Activated CD4-positive, alpha-beta T cell treated with anti-CD3 and anti-CD28 coated beads for 1 hour (primary cell): ENCODE data around the gene FBXO28.

Experiments
- DNase-seq: peaks from one replicate; pipeline ENCODE4 v3.0.0-alpha.2; 2020

Gene FBXO28

DNA sequence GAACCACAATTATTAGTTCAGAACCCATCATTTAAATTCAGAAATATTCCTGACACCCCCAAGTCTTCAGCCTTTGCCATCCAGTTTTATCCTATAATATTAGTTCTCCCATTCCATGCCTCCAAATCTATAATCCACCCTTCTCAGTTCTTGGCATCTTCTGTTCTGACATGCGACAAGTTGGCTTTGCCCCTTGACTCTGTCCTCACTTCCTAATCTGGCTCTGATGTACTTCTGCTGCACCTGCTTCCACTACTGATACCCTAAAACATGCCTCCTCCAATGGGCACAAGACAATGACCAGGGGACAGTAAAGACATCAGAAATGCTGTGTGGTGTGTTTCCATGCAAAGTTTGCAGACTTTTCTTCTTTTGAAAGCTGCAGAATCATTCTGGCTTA is 17.1 kb upstream of the FBXO28 start:
- DNase-seq: no peak

DNA sequence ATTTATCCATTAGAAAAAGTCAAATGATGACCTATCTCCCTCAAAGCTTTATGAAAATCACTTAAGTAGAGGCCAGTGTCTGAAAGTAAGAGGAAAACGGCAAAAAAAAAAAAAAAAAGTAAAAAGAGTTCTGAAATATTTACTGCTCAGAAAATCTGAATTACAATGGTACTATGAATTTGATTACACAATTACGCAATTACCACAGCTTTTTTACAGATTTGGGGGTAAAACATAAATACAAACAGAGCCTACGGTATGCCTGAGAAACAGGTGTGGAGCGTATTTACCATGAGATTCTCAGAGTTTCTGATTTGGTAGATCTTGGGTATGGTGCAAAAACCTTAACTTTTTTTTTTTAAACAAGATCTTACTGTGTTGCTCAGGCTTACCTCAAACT is 15.9 kb upstream of the FBXO28 start:
- DNase-seq: no peak

DNA sequence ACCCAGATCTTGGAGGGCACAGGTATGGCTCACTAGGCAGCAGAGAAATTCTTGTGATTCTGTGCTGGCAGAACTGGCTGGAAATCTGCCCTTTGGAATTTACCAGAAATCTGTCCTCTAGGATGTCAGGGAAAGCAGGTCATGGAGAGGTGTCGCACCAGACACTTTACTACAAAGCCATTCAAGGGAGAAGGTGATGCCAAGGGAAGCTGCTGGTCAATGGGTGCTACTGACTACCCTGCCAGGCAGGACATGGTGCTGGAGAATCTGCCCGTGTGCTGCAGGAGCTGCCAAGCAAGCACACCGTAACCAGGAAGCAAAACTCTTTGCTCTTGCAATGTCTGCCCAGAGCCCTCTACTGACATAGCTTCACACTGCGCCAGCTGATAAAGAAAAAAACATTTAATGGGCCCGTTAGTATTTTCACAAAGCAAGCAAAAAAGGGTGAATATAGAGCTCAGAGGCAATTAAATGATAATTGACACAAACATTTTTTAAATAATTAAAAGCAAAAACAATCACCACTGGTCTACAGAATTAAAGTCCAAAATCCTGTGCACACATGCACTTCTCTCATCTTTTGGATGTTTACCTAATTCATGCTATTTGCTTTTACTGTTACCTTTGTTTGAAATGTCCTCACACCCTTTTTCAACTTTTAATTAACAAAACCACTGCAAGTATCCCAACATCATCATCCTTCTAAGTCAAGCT is 7.2 kb upstream of the FBXO28 start:
- no peak for DNase-seq

DNA sequence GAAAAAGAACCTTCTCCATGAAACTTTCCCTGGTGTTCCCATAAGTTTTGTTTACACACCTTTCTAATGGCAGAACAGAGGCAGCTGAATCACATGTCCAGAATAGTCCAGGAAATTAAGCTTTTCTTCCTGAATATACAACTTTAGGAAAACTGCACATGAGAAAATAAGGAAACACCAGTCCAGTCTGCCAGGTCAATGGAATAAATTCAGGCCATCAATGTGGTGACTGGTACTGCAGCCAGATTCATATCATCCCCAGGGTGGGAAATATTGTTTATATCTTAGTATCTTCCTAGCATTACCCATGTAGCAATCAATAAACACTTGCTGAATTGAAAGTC is 6.7 kb upstream of the FBXO28 start:
- DNase-seq: no peak

DNA sequence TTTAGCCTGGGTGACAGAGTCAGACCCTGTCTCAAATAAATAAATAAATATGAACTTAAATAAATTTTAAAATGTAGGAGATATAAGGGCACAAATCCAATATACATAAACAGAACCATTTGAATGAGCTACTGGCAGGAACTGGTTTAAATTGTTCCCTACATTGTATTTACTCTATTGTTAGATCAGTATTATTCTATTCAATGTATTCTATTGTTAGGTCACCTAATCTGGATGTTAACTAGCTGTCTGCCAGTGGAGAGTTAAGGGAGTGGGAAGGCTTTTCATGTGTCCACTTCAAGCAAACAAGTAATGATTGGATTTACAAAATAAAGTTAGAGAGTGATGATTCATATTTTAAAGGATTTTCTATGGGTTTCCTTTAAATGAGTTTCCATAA is 4.9 kb upstream of the FBXO28 start:
- DNase-seq: no peak

DNA sequence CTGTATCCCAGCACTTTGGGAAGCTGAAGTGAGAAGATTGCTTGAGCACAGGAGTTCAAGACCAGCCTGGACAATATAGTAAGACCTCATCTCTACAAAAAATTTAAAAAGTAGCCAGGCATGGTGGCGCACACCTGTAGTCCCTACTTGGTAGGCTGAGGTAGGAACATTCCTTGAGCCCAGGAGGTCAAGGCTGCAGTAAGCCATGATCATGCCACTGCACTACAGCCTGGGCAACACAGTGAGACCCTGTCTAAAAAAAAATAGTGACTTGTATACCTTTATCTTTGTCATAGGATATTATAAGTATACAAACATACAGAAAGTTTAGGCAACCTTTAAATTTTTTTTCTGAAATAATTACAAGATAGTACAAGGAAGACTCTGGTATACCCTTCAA is 3.9 kb upstream of the FBXO28 start:
- no peak for DNase-seq

DNA sequence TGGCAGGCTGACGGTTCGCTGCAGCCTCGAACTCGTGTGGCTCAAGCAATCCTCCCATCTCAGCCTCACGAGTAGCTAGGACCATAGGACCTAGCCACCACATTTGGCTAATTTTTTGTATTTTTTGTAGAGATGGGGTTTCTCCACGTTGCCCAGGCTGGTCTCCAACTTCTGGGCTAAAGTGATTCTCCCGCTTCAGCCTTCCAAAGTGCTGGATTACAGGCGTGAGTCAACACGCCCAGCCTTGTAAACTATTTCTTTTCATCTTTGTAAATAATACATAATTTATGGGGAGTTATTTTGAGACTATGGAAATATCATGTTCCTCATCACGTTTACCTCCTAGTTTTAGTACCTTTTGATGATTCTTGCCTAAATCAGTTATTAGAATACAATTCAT is 906 bp upstream of the FBXO28 start:
- DNase-seq: no peak

DNA sequence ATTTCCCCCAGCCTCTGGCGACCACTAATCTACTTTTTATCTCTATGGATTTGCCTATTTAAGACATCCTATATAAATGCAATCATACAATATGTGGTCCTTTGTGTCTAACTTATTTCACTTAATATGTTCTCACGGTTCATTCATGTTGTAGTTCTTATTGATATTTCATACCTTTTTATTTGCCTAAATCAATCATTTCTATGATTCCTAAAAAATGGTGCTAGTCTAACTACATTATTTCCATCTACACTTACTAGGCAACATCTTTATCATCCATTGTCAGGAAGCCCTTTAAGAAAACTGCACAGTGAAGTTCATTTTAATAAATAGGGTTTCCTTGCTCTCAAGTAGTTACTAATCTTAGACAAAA is 380 bp upstream of the FBXO28 start:
- no peak for DNase-seq

DNA sequence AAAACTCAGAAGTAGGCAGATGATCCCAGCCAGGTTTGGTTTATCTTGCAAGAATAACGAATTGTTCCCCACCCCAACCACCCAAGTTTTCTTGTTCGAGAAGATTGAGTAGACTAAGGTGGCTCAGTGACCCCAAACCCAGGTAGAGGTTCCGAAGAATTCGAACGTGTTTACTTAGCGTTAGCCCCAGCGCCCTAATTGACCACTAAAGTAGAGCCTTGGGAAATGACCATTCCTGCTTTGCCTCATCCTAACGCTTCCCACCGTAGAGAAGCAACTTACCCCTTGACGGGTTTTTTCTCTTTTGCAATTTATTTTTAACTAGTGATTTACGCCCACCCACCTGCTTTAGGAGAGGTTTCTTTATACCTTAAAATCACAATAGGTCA is 870 bp downstream of the FBXO28 start:
- no peak for DNase-seq

DNA sequence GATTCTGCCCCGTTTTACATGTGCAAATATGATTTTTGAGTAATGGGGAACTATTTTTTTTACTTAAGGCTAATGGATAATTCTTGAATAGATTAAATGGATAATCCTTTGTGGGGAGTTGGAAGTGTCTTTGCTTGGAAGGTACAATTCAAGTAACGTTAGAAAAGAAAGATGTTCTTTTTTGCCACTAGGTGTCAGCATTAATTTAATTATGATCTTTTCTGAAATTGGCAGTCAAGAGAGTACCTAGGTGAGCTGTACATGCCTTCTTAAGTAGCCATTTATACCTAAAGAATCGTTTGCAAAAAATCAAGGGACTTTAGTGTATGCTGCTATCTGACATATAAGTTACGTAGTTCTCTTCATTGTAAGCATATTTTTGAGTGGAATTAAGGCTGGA is 2.2 kb downstream of the FBXO28 start:
- DNase-seq: no peak

DNA sequence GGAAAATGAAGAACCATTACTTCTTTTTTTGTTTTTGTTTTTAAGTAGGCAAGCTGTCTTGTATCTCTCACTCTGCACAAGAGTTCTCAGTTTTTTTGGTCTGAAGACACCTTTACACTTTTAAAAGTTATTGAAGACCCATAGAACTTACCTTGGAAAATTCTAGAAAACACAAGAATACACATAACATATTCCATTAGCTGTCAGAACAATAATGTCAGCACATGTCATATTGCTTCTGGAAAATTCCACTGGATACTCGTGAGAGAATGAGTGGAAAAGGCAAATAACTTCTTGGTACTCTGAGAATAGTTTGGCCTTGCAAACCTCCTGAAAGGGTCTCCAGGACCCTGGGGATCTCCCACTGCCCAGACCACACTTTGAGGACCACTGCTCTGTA is 4.8 kb downstream of the FBXO28 start:
- no peak for DNase-seq

DNA sequence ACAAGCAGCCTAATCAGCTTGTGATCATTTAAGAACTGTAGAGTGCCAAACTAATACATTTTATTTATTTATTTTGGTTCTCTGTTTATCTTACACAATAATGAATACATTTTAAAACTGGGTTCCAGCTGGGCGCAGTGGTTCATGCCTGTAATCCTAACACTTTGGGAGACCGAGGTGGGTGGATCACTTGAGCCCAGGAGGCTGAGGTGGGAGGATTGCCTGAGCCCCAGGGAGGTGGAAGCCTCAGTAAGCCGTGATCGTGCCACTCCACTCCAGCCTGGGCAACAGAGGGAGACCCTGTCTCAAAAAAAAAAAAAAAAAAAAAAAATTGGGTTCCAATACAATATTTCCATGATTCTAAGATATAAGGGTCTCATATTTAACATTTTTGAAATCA is 9.2 kb downstream of the FBXO28 start:
- DNase-seq: no peak

DNA sequence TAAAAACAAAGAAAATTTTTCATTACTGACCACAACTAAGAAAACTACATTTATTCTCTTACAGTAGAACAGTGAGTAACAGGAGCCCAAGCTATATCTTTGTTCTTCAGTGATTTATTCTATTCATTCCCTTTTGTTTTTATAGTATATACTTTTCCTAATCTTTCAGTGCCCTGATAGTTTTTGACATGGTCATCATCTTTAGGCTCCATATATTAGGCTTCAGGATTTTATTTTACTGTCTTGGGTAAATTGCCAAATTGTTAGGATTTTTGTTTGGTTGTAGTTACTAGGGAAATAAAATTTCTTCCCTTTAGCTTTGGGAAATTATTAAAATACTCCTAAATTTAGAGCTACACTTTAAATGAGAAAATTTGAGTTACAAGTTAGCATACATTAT is 10.3 kb downstream of the FBXO28 start:
- no peak for DNase-seq

DNA sequence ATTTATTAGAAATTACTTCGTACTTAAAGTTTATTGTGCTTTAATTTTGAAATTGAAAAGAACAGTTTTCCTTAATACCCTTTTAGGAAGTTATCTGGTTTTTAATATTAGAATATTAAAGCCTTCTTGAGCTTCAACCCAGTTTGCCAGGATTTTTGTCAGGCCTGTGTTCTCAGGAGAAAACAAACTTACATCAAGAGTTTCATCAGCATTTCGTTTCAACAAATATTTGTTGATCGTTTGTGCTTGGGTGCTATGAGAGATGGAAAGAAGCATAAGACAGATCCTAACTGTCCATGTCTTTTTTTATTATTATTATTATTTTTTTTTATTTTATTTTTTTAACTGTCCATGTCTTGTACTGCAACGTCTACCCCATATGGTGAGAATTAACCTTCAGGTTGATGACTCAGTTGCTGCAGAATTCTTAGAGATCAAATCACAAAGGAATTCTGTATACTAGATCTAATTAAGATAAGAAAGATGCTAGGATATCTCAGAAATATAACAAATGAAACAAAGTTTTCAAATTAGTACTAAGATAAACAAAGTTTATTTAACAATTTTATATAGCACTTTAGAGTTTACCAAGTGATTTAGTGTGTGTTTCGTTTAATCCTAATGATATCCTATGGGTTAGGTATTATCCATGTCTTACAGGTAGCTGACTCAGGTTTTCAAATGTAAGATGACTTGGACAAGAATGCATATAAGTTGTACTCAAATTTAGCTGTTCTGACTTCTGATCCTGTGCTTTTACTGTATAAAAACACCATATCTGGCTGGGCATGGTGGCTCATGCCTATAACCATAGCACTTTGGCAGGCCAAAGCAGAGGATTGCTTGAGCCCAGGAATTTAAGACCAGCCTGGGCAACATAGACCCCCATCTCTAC is 14.3 kb downstream of the FBXO28 start:
- no peak for DNase-seq

DNA sequence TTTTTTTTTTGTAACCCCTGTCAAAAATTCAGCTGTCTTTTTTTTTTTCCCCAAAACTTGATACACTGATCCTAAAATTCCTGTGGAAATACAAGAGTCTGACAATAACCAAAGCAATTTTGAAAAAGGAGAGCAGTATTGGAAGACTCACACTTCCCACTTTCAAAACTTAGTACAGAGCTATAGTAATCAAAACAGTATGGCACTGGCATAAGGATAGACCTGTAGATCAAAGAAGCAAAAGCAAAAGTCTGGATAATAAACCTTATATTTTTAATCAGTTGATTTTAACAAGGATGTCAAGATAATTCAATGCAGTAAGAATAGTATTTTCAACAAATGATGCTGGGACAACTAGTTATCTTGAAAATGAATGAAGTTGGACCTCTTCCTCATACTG is 17.3 kb downstream of the FBXO28 start:
- DNase-seq: no peak

DNA sequence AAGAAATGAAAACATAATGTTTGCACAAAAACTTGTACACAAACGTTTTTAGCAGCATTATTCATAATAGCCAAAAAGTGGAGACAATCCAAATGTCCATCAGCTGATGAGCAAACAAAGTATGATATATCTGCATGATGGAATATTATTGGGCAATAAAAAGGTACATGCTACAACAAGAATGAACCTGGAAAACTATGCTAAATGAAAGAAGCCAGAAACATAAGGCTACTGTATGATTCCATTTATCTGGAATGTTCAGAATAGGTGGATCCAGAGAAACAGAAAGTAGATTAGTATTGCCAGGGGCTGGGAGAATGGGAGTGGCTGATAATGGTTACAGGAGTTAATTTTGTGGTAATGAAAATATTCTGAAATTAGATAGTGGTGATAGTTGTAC is 19.0 kb downstream of the FBXO28 start:
- no peak for DNase-seq

DNA sequence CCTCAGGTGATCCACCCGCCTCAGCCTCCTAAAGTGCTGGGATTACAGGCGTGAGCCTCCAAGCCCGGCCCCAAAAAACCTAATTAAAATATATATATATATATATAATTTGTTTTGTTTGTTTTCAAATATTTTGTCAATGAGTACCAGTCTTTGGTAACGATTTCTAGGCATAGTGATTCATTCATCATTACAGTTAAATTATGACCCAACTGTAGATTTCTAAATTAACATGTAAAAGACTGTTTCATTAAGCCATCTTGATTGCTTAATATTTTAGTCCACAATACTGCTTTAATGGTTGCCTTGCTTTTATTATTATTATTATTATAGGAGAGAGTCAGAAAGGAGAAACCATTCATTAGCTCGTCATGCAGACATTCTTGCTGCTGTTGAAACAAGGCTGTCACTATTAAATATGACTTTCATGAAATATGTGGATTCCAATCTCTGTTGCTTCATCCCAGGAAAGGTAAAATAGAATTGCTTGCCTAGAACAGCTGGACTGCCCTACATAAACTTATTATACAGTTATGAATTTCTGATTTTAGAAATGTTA is 19.9 kb downstream of the FBXO28 start:
- no peak for DNase-seq

DNA sequence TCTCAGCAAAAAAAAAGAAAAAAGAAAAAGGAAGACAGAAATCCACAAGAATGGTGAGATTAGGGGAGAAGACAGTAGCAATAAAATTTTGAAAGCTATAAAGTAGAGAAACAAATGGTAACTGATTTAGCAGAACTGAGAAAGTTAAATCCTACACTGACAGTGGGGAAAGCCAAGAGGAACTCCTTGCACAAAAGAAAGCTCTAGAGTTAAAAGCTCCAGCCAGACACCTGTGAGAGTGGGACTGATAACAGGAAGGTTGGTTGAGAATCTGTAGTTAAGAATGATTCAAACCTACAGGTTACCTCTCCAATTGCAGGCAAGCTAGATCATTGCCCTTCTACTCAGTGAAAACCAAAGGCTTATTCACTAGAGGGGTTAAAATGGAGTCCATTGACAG is 23.6 kb downstream of the FBXO28 start:
- no peak for DNase-seq

DNA sequence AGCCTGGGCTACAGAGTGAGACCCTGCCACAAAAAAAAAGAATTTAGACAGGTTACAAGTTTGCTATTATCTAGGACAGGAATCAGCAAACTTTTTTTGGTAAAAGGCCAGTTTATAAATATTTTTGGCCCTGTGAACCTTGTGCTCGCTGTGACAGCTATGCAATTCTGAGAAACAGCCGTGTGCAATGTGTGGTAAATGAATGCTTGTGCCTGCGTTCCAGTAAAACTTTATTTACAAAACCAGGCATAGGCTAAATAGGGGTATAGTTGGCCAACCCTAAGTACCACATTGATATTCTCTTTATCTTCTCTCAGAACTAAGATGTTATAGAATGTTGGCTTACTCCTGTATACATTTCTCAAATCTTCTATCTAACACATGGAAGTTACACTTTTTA is 24.3 kb downstream of the FBXO28 start:
- DNase-seq: no peak

DNA sequence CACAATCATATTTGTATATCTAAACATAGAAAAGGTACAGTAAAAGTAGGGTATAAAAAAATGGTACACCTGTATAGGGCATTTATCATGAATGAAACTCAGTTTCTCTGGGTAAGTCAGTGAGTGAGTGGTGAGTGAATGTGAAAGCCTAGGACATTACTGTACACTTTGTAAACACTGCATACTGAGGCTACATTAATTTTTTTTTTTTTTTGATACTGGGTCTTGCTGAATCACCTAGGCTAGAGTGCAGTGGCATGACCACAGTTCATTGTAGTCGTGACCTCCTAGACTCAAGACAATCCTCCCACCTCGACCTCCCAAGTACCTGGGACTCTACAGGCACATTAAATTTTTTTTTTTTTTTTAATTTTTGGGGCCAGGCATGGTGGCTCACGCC is 27.8 kb downstream of the FBXO28 start:
- no peak for DNase-seq

DNA sequence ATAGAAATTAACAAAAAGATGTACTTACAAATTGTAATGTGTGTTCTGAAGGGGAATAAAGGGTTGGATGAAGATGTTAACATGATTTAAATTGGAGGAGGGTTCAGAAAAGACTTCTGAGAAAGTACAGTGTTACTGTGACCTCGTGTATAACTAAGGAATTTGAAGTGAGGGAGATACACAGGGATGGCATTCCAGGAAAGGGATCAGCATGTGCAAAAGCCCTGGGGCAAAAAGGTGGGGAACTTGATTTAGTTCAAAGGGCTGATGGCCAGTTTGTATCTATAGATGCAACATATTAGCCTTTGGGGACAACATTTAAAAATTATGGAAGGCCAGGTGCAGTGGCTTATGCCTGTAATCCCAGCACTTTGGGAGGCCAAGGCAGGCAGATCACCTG is 35.8 kb downstream of the FBXO28 start:
- DNase-seq: no peak

DNA sequence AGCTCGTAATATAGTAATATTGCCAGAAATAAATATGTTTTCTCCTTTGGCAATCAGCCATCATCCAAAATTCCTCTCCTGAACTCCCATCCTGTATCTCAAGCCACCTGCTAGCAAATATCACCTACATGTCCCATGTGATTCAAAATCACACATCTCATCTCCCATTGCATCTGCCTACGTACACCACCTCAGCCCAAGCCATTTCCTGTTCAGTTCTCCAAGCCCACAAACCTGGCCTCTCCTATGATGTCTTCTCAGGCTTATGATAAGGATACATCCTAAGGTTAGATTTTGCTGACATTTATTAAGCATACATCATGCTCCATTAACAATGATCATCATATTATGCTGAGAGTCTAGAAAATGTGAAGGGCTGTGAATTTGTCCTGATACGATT is 37.2 kb downstream of the FBXO28 start:
- no peak for DNase-seq

DNA sequence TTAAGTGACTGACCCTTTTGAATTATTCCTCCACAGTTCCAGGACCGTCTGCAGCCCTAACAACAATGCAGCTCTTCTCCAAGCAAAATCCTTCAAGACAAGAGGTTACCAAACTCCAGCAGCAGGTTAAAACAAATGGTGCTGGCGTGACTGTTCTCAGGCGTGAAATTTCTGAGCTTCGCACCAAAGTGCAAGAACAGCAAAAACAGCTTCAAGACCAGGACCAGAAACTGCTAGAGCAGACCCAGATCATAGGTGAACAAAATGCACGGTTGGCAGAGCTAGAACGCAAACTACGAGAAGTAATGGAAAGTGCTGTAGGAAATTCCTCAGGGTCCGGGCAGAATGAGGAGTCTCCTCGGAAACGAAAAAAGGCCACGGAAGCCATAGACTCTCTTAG is 43.4 kb downstream of the FBXO28 start:
- DNase-seq: no peak

DNA sequence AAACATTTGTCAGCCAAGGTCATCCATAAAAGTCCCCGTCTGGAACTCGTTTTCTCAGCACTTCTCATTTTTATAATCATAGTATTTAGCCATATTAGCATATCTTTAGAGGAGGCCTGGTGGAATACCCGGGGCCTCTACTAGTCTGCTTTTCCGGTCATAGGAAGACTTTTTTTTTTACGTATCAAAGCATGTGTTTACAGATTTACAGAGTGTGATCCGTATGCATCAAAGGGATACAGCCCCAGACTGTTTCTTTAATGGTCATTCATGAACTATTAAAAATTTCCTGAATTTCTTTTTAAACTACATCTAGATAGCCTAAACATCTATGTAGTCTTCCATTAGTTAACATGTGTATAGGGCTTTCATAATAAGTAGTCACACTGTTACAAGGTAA is 45.6 kb downstream of the FBXO28 start:
- no peak for DNase-seq
